Left ventricle myocardium inferior (tissue), 1 donor: ENCODE data around the gene SPATA20. TPM values are rescaled to one million over a fixed set of nuclear protein-coding genes. Genes with fewer than 3 reads are reported as not detected.

ENCODE experiments used
- DNase-seq: peaks from one replicate; pipeline ENCODE4 v3.0.0-alpha.2; 2020
- H3K27ac ChIP-seq: fragments of 200-600 bp; replicated peaks from 2 replicates; pipeline ENCODE4 v1.8.0; 2021
- H3K27me3 ChIP-seq: fragments of 200-600 bp; 2 replicates; pipeline ENCODE4 v1.8.0; 2021; ENCODE audit warnings: low read depth
- H3K36me3 ChIP-seq: fragments of 200-600 bp; 2 replicates; pipeline ENCODE4 v1.8.0; 2021
- H3K4me1 ChIP-seq: fragments of 200-600 bp; 2 replicates; pipeline ENCODE4 v1.8.0; 2021
- H3K4me3 ChIP-seq: fragments of 200-600 bp; 2 replicates; pipeline ENCODE4 v1.8.0; 2021; ENCODE audit warnings: mild to moderate bottlenecking, moderate library complexity
- H3K9me3 ChIP-seq: fragments of 200-600 bp; replicated peaks from 2 replicates; pipeline ENCODE4 v1.8.0; 2021
- CTCF ChIP-seq: fragments of 200-600 bp; IDR thresholded peaks from 2 replicates; pipeline ENCODE4 v1.8.0; 2021; ENCODE audit warnings: antibody characterized with exemption, mild to moderate bottlenecking, borderline replicate concordance
- intact Hi-C: fragments of 100-400 bp; cut with micrococcal nuclease; formaldehyde crosslinking; loops from one replicate; pipeline ENCODE4 v1.11.0; 2022
- total RNA-seq: library from RNA; stranded (reverse); fragmentation: NEBNext Ultra II Directional; extraction: Animal tissue kit (Norgen Biotek cat#: 25700); gene quantifications from one replicate; pipeline ENCODE4 v1.2.1, GENCODE V29; 2021
- donor health status: DM: no; HTN: yes; CAD: no; lungs with severe emphysema.

Gene SPATA20
- total RNA-seq, 1 donor from 2014 or later, result 66.3 TPM

- H3K36me3 ChIP-seq, result peaks cover 30% of the 10 kb centered on the region
- no peaks in the 10 kb centered on the region for H3K9me3 ChIP-seq
- intact Hi-C loops, result no loop called here
- no peak for DNase-seq
- H3K4me1 ChIP-seq, result peaks cover 45% of the 10 kb centered on the region
- H3K27me3 ChIP-seq, result peaks cover 17% of the 10 kb centered on the region
- H3K27ac ChIP-seq, result no peak overlapping the region
- no peak overlapping the region for H3K4me3 ChIP-seq
- TF ChIP-seq CTCF, result no peak
These were observed 9.0 kb upstream of the SPATA20 start for GRCh38 chr17:50537721-50538548.

- H3K36me3 ChIP-seq, result peaks cover 30% of the 10 kb centered on the region
- H3K27ac ChIP-seq, result no peak overlapping the region
- H3K27me3 ChIP-seq, result peaks cover 8% of the 10 kb centered on the region
- H3K4me1 ChIP-seq, result peaks cover 44% of the 10 kb centered on the region
- no peaks in the 10 kb centered on the region for H3K9me3 ChIP-seq
- H3K4me3 ChIP-seq, result no peak overlapping the region
- intact Hi-C loops, result no loop called here
- no peak for TF ChIP-seq CTCF
- DNase-seq, result no peak
These were observed 8.2 kb upstream of the SPATA20 start for GRCh38 chr17:50538549-50539410.

GRCh38 chr17:50539762-50540559 is 7.0 kb upstream of the SPATA20 start:
- H3K4me1 ChIP-seq, result peaks cover 34% of the 10 kb centered on the region
- intact Hi-C loops, result loop anchor here (10.0 kb wide), 2 partner anchors 55 to 305 kb away; no protein-coding TSS in a partner anchor

GRCh38 chr17:50540560-50541401 is 6.2 kb upstream of the SPATA20 start:
- intact Hi-C loops, result loop anchor here (10.0 kb wide), 2 partner anchors 56 to 304 kb away; no protein-coding TSS in a partner anchor
- Histone ChIP-seq H3K4me1 (peaks cover 29% of the 10 kb centered on the region), H3K27me3 (no peaks in the 10 kb centered on the region), H3K9me3 (no peaks in the 10 kb centered on the region), H3K36me3 (peaks cover 30% of the 10 kb centered on the region), H3K4me3 (peak overlapping the region; percentile 64), H3K27ac (peak overlapping the region; percentile 73)
- no peak for TF ChIP-seq CTCF
- no peak for DNase-seq

More at GRCh38 chr17:50539762-50540559, 7.0 kb upstream of the SPATA20 start:
- Histone ChIP-seq H3K4me3 (no peak overlapping the region), H3K9me3 (no peaks in the 10 kb centered on the region), H3K27ac (no peak overlapping the region), H3K27me3 (no peaks in the 10 kb centered on the region), H3K36me3 (peaks cover 30% of the 10 kb centered on the region)
- TF ChIP-seq CTCF, result no peak
- DNase-seq, result no peak
